Type B pancreatic cell (in vitro differentiated cells): ENCODE results near the gene RTL1. TPM values are rescaled to one million over a fixed set of nuclear protein-coding genes. Genes with fewer than 3 reads are reported as not detected.

Experiments
- DNase-seq: peaks from one replicate; pipeline ENCODE4 v3.0.0; 2021; ENCODE audit warnings: mixed read lengths; ENCODE audit not compliant: unreplicated experiment; ENCODE audit errors: extremely low spot score
- H3K27ac Mint-ChIP-seq: 2 replicates; pipeline ENCODE4 v1.8.0; 2021; ENCODE audit warnings: mild to moderate bottlenecking, mixed read lengths
- H3K27me3 Mint-ChIP-seq: 2 replicates; pipeline ENCODE4 v1.8.0; 2021; ENCODE audit warnings: mixed read lengths
- H3K36me3 Mint-ChIP-seq: 2 replicates; pipeline ENCODE4 v1.8.0; 2021; ENCODE audit warnings: mixed read lengths
- H3K4me1 Mint-ChIP-seq: one replicate; pipeline ENCODE4 v1.8.0; 2021; ENCODE audit warnings: mixed read lengths; ENCODE audit not compliant: unreplicated experiment
- H3K4me3 Mint-ChIP-seq: 2 replicates; pipeline ENCODE4 v1.8.0; 2021; ENCODE audit warnings: mild to moderate bottlenecking, mixed read lengths
- H3K9me3 Mint-ChIP-seq: 2 replicates; pipeline ENCODE4 v1.8.0; 2021; ENCODE audit warnings: mixed read lengths
- total RNA-seq: library from RNA; stranded (reverse); gene quantifications from 2 replicates; pipeline ENCODE4 v1.2.1, GENCODE V29; 2021; ENCODE audit warnings: low replicate concordance
- TF ChIP-seq, protein P1 (sequence below): fragments of 200-600 bp; sonication (generic); conservative IDR thresholded peaks from 2 replicates; pipeline ENCODE4 v1.5.0; 2021; ENCODE audit warnings: antibody characterized with exemption, mild to moderate bottlenecking

The RTL1 gene
- total RNA-seq, 1 donor from 2014 or later: 1.5 TPM

- H3K4me3 Mint-ChIP-seq: no peak overlapping the region
- peaks cover 11% of the 10 kb centered on the region for H3K27me3 Mint-ChIP-seq
- no peaks in the 10 kb centered on the region for H3K9me3 Mint-ChIP-seq
- DNase-seq: no peak
- no peak overlapping the region for H3K27ac Mint-ChIP-seq
- no peaks in the 10 kb centered on the region for H3K36me3 Mint-ChIP-seq
- TF ChIP-seq, protein P1, sequence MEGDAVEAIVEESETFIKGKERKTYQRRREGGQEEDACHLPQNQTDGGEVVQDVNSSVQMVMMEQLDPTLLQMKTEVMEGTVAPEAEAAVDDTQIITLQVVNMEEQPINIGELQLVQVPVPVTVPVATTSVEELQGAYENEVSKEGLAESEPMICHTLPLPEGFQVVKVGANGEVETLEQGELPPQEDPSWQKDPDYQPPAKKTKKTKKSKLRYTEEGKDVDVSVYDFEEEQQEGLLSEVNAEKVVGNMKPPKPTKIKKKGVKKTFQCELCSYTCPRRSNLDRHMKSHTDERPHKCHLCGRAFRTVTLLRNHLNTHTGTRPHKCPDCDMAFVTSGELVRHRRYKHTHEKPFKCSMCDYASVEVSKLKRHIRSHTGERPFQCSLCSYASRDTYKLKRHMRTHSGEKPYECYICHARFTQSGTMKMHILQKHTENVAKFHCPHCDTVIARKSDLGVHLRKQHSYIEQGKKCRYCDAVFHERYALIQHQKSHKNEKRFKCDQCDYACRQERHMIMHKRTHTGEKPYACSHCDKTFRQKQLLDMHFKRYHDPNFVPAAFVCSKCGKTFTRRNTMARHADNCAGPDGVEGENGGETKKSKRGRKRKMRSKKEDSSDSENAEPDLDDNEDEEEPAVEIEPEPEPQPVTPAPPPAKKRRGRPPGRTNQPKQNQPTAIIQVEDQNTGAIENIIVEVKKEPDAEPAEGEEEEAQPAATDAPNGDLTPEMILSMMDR: no peak
- H3K4me1 Mint-ChIP-seq: peaks cover 11% of the 10 kb centered on the region
Observed at GRCh38 chr14:100861188-100861936, 42.2 kb downstream of the RTL1 start.

DNA sequence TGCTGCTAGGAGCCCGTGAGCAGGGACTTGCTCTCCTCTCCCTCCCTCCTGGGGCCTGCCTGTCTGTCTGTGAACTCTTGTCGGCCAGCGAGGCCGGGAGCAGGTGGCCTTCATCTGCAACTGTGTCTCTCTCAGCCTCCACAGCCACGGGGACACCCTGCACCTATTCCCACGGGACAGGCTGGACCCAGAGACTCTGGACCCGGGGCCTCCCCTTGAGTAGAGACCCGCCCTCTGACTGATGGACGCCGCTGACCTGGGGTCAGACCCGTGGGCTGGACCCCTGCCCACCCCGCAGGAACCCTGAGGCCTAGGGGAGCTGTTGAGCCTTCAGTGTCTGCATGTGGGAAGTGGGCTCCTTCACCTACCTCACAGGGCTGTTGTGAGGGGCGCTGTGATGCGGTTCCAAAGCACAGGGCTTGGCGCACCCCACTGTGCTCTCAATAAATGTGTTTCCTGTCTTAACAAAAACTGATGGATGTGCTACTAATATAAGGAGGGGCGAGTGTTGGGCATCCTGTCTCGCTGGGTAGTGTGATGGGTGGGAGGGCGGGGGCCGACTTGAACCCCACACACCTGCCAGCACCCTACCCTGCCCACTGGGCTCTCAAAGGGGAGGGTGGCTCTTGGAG is 42.9 kb downstream of the RTL1 start:
- peaks cover 16% of the 10 kb centered on the region for H3K27me3 Mint-ChIP-seq
- H3K4me1 Mint-ChIP-seq: peaks cover 16% of the 10 kb centered on the region
- TF ChIP-seq, protein P1: no peak
- H3K9me3 Mint-ChIP-seq: no peaks in the 10 kb centered on the region
- DNase-seq: no peak
- H3K36me3 Mint-ChIP-seq: no peaks in the 10 kb centered on the region
- H3K27ac Mint-ChIP-seq: no peak overlapping the region
- no peak overlapping the region for H3K4me3 Mint-ChIP-seq

GRCh38 chr14:100859781-100860180 is 43.7 kb downstream of the RTL1 start:
- H3K9me3 Mint-ChIP-seq: no peaks in the 10 kb centered on the region
- DNase-seq: no peak
- no peak overlapping the region for H3K4me3 Mint-ChIP-seq
- H3K4me1 Mint-ChIP-seq: peaks cover 16% of the 10 kb centered on the region
- TF ChIP-seq, protein P1: no peak
- H3K36me3 Mint-ChIP-seq: no peaks in the 10 kb centered on the region
- peaks cover 20% of the 10 kb centered on the region for H3K27me3 Mint-ChIP-seq
- H3K27ac Mint-ChIP-seq: no peak overlapping the region

- H3K27ac Mint-ChIP-seq: no peak overlapping the region
- DNase-seq: no peak
- peaks cover 16% of the 10 kb centered on the region for H3K4me1 Mint-ChIP-seq
- H3K27me3 Mint-ChIP-seq: peaks cover 22% of the 10 kb centered on the region
- no peaks in the 10 kb centered on the region for H3K9me3 Mint-ChIP-seq
- H3K4me3 Mint-ChIP-seq: no peak overlapping the region
- H3K36me3 Mint-ChIP-seq: no peaks in the 10 kb centered on the region
- TF ChIP-seq, protein P1: no peak
Observed at GRCh38 chr14:100858838-100859220, 44.7 kb downstream of the RTL1 start.

DNA sequence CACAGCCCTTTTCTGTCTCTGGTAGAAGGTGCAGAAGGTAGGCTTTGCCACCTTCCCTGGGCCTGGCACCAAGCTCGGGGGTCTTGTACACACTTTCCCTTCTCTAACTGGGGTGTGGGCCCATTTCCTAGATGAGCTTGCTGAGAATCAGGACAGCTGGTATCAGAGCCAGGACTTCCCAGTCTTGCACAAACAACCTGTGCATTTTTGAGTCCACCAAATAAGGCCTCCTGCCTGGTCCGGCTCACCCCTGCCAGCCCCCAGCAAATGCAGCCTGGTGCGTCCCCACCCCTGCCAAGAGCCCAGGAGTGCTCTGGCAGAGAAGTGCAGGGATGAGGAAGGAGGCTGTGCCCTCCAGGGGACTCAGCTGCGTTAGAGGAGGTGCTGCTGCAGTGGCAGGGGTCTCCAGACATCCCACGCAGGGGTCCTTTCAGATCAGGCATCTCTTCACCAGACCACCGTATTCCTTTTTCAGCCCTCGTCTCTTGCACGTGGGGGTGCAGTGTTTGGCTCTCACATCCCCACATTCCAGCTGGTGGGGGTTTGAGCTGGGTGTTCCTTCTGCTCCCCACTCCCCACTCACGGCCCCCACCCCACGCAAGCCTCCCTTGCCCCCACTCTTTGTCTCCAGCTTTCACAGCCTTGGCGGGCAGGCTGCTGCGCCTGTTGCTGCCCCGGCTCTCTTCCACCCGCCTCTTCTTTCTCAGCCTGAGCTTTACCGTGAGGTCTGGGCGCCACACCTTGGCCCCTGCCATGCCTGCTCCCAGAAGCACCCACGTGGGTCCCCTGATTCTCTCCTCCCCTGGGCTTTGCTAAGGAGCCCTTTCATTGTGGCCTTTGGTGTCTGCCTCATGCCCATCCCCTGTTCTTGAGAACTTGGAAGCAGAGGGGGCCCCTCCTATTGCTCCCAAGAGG is 45.3 kb downstream of the RTL1 start:
- TF ChIP-seq, protein P1: no peak
- Mint-ChIP-seq H3K27ac (no peak overlapping the region), H3K27me3 (peaks cover 24% of the 10 kb centered on the region), H3K36me3 (no peaks in the 10 kb centered on the region), H3K9me3 (no peaks in the 10 kb centered on the region), H3K4me3 (no peak overlapping the region), H3K4me1 (peaks cover 16% of the 10 kb centered on the region)
- no peak for DNase-seq
